Measurements from ENCODE around the gene ESR1.
A peak's percentile ranks its signal among the peaks of the same experiment; 100 is the strongest.

The ESR1 gene

DNA sequence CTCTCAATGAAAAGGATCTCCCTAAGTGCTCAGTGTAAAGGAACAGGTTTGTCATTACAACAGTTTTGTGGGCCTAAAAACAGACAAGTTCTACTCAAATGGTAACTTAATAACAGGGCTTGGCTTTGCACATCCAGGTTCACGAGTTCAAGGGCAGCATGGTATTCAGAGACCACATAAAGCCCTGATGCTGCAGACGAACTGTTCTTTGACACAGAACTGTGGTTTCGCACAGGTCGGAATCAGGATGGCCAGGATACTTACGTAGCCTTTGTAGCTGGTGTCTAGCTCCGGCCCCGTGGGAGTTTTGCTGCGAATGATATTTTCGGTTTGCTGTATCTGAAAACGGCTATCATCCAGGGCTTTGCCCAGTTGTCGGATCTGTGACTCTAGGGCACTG, 335.9 kb downstream of the ESR1 start:
- no peak for DNase-seq

DNA sequence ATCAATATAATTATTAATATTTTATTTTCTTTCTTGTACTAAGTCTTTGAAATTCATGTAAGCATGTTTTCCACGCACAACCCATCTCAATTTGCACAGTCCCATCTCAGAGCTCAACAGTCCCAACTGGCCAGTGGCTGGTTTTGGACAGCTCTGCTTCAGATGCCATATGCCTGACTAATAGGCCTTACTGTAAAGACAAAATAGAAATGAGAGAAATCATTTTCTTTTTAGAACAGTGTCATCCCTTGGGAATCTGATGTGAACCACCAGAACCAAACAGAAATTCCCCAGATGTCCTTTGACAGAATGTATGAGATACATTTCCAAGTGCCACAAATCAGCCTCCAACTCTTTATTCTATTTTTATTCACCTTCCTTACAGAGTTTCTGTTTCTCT, 338.9 kb downstream of the ESR1 start:
- peak; percentile 92 for DNase-seq

DNA sequence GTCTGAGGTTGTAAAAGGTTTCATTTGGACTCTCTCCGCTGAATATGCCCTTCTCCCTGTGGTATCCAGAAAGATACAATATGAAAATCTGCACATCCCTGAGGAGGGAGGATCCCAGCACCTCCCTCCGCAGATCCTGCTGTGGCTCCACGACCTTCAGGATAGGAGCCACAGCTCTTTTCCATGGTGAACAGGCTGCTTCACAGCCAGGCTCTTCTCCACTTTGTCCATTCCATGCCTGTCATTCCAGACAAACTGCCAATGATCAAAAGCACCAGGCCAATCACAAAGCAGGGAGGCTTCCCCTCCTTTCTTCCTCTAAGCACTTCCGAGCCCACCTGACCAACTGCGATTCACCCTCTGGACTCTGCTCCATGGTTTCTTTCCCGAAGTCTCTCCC, 339.8 kb downstream of the ESR1 start:
- DNase-seq, result no peak

DNA sequence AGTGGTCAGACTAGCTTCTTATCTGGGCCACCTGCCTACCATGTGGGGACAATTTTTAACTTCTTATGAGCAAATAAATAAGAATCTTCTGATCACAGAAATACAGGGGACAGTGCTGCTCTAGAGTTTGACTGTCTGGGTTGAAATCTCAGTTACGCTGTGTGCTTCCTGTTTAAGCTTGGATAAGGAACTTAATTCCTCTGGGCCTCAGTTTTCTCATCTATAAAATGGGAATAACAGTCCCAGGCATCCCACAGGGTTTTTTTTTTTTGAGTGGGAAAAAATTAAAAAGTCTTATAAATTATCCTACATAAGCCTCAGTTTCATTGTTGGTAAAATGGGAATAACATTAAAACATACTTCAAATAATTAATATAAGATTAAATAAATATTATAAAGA, 340.9 kb downstream of the ESR1 start:
- DNase-seq, result no peak

DNA sequence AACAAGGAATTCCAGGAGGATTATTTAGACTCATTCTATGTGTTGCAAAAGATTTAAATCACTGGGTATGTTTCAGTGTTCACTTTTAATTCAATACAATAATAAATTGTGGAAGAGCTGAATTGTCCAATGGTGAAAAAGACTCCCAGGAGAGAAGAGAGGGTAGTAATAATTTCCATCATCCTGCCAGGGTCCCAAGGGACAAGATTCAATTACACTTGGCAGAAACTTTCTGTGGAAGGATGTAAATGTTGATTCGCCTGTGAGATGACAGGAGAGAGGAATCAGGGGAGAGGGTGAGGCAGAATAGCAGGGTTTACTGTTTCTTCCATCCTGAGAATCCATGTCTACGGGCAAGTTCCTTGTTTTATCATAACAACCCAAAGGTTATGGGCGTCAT, 342.7 kb downstream of the ESR1 start:
- DNase-seq, result peak; percentile 68

DNA sequence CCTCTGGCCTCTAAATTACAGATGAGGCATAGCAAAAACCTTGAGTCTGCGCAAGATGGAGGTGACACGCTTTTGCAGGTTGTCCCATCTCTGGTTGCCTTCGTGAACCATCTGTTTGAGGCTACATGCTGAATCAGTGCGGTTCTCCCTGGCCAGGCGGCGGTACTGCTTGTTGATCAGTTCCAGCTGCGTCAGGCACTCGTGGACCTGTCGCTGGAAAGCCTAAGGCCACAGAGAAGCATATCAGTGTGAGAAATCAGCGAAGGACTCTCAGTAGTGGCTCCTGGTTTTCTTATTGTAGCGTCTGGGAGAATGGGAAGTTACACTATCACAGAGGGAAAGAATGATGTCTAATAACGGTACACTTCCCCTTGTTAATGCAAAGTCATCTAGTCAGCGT, 344.4 kb downstream of the ESR1 start:
- no peak for DNase-seq

DNA sequence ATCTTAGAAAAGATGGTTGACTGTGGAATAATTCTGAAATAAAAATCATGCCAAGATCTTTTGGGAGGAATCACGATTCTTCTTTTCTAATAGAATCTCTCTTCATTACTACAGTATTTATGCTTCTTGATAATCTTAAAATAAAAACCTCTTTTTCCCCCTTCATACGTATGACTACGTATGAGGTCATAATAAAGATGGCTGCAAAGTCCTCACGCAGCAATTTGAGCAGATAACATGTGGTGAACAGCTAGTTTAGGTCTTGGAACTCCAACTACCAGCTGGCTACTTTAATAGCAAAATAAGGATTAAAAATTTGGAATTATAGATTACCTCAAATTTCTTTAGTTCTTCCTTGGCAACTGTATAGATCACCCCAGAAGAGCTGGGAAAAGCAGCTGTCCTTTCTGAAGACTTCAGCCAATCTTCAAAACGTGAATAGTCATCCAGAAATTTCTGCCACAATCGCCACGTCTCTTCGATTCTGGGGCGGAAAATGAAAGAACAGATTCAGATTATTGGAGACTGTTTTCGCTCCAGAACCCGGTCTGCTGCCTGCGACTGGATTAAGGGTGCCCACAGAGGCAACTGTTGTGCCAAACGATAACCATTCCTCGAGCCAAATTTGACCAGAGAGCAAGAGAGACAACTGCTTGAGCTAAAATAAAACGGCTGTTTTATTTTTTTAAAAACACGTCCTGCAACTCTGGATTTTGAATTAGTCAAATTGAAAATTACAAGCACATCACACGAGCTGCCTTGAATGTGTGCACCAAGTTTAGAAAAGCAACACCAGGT, 347.3 kb downstream of the ESR1 start:
- DNase-seq, result no peak

DNA sequence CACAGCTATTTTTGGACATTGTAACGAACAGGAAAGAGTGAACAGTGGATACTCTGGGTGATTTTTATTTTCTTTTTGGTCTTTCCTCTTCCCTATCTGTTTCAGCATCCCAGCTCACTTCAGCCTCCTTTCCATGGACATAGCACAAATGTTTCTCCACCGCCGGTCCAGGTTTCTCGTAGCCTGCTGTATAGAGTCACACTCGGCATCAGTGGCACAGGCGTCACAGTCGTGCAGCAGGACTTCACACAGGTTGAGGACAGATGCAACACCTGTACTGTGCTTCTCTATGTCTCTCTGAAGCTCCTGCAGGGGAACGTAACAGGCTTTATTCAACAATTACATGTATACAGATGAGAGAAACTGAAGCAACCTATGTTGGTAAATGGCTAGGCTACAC, 348.3 kb downstream of the ESR1 start:
- DNase-seq, result no peak

DNA sequence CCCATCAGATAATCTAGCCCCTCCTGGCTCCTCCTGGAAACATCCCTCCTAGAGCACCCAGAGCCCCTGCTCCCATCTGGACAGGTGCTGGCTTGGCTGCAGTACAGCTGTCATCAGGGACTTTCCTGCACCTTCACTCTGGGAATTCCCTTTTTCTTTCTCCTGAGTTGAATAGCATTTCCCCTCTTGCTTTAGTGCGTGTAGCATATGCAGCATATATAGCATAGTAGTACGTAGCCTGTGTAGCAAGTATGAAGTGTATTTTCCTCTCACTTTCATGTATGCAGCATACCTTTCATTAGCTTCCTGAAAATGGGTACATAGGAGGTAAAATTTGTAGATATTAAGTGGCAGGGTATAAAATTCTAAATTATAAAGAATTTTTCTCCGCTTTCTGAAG, 352.9 kb downstream of the ESR1 start:
- no peak for DNase-seq

DNA sequence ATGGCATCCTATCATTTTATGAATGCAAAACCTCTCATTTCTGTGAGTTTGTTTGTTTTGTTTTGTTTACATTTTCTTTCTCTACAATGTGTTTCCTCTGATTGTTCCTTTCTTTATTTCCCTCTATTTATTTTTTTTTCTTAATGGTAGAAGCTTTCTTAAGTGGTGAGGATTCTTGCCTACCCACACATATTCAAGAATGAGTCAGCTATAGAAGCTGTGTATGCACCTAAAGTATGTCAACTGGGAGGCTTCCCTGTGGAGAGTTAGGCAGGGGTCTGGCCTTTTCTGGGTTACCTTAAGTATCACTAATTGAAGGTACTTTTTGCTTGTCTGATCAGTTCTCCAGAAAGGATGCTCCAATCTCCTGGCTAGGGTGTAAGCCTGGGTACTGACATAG, 354.0 kb downstream of the ESR1 start:
- DNase-seq, result peak; percentile 66

DNA sequence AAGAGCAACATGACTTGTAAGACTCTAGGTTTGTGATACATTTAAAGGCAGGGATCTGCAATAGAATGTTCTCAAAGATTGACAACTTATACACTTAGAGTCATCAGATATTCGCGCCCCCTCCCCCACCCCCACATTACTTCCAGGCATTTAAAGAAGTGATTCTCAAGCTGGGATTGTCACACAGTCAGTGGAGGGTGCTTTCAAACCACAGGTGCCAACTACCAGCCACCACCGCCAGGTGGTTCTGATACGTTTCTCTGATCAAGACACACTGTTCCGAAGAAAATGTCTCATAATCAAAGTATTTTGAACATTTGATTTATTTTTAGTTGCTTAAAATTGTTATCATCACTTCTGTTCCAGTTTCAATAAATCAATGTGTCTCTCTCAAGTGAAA, 357.5 kb downstream of the ESR1 start:
- DNase-seq, result no peak

DNA sequence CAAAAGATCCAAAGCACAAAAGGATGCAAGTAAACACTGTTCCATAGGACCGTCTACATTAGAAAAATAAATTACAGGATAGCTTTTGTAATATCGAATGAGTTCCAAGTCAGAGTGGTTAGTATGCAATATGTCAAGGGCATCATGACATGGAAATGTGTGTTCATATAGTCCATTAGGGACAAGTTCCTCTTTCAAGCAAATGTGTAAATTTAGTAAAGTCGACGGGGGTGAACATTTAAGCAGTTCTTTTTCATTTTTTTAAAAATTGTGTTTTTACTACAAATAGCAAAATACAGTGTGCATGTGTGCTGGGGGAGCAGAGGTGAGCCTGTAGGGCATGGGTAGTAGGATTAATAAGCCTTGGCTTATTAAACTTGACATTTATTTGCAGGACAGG, 359.0 kb downstream of the ESR1 start:
- DNase-seq, result no peak

DNA sequence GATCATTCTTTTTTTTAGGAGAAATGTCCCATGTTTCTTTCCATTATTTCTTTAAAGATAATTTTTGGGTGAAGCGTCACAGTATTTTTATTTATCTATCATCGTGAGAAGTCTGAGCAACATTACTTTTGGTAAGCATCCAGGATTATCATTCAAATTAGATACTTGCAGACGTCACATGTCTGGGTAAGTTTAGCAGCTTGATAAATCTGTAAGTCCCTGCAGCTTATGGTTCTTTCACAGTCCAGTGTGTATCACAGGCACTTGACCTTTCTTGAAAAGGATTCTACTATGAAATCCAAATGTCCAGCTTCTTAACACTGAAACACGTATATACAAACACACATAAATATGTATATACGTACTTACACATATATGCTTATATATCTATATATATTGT, 359.4 kb downstream of the ESR1 start:
- no peak for DNase-seq

DNA sequence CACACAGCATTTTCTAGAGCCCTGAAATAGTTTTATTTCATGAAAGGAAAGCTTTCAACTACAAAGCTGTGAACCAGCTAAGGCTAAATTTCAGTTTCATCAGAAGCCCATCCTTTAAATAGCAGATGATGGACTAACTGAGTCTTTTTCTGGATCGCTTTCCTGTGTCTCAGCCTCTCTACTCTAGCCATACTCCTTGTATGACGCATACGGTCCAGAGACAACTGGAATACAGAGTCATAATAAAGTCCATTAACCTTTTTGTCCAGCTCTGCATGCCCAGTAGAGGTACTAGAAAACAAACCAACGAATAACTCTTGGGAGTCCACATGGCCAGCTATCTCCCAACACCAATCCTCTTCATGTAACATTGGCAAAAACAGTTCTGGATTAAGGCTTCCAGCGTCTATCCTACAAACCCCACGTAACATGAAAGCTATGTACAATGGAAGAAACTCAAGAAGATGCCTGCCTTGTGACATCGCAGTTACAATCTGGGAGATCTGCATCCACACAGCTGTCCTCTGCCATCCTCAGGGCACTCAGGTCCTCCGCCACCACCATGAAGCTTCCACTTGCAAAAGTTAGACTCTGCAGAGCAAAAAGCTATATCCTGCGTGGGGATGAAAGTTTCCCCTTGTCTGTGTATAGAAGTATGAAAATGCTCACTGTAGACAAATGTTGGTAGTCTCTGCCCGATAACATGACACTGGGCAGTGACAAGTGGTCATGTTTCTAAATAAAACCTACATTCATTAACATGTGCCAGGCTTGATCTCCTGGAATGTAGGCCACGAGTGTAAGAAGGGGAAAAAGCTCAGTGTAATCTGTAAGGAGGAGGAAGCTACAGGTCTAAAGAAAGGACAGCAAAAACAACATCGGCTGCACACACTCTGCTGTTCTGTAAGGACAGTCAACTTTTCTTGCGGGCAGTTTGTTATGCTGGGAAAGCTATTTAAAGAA, 360.4 kb downstream of the ESR1 start:
- no peak for DNase-seq

DNA sequence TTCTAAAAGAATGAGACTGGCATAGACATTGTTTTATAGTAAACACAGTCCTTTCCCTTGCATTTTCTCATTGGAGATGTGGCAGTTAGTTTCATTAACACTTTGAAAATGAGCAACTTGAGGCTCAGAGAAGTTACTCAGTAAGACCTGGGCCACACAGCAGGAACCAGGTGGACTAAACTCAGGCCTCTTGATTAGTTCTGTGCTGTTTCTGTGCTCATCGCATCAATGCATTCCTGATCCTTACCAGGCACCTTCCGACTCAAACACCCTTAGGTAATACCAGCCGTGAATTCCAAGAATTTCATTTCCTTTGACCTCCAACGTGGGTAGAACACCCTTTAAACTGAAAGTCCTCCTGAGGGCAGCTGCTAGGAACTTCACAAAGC, 362.8 kb downstream of the ESR1 start:
- DNase-seq, result no peak

DNA sequence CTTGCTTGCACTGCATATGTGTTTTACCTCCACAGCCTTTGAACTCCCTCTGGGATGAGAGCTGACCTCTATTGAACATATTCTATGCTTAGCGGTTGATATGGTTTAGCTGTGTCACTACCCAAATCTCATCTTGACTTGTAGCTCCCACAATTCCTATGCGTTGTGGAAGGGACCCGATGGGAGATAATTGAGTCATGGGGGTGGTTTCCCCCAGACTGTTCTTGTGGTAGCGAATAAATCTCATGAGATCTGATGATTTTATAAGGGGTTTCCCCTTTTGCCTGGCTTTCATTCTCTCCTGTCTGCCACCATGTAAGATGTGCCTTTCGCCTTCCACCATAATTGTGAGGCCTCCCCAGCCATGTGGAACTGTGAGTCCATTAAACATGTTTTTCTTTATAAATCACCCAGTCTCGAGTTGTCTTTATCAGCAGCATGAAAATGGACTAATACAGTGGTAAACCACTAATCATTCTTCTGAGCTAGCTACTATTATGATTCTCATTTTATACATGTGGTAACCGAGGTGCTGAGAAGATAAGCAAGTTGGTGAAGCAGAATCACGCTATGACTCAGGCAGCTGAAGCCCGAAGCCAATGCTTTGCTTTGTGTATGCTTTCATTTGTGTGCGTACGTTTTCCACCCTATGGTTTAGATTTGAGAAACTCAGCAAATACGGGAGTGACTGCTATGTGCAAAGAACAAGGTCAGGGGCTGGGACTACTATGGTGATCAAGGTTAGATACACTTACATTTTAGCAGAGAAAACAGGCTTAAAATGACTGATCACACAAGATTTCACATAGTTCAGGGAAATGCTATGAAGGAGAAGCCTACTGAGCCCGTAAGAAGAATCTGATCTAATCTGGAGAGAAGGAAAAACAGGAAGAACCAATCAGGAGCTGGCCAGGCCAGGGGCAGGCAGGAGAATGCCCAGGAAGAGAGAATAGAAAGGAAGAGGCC, 363.5 kb downstream of the ESR1 start:
- peak; percentile 19 for DNase-seq

DNA sequence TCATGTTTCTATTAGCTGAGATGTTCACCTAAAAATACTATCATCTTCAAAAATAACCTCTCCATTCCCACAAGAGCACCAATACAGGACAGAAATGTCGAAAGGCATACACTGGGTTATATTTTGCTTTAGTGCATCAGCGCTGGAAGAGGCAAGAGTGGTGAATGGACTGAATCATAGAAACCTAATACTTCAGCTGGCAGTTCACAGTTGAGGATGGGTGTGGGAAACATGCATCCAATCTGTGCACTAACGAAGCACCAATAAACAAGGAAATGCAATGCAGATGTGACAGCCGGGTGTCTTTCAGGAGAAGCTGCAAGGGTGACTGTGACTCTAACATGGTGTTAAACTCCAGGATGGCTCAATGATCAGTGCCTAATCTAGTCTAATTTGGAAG, 365.8 kb downstream of the ESR1 start:
- DNase-seq, result no peak

DNA sequence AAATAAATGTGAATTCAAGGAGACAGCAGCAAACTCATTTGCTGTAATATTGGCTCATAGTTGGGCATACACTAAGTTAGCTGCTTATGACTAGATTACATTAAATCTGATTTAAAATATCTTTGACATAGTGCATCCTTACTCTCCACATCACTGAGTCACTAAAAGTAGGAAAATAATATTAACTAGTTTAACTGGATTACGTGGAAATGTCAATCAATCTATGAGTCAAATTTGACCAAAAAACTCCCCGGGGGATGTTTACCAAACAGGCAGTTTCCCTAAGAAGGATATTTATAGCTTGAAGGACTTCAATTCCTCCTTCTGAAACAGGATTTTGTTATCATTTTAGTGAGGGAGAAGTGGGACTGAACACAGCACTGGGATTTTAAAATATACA, 366.5 kb downstream of the ESR1 start:
- DNase-seq, result no peak

DNA sequence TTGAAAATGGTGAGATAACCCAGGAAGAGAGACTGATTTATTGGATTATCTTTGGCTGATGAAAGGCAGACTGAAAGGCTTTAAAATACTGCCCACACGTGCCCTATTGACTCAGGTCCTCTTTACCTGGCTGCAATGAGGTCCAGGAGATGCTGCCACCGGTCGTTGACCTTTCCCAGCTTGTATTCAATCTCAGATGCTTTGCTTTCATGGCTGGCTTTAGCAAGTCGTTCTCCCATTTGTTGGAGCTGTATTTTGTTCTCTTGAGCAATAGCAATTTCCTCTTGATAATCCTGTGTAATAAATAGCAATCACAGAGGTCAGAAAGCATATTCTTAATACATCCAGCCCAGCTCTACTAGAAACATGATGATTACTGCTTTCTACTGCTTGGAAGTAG, 368.8 kb downstream of the ESR1 start:
- no peak for DNase-seq
